Endothelial cell of umbilical vein (primary cell): ENCODE data around the gene MAPK6. TPM values are rescaled to one million over a fixed set of nuclear protein-coding genes. Genes with fewer than 3 reads are reported as not detected.
A peak's percentile ranks its signal among the peaks of the same experiment; 100 is the strongest.

Source experiments
- BruUV-seq: library from RNA; stranded (reverse); fragments of 400-500 nt; replicated peaks from 2 replicates; lab custom pipeline; 2021; lab: Mats Ljungman, UMichigan
- CTCF ChIA-PET: fragments of 300-600, 350-600 bp; sonication (Branson Sonifier 250); formaldehyde crosslinking; loops from one replicate; lab custom pipeline; 2021; ENCODE audit warnings: antibody characterized with exemption, inconsistent platforms; lab: Charles Lee
- POLR2A ChIA-PET: fragments of 300-600, 350-600 bp; sonication (Branson Sonifier 250); formaldehyde crosslinking; loops from one replicate; lab custom pipeline; 2021; ENCODE audit warnings: antibody characterized with exemption, inconsistent platforms; lab: Charles Lee
- DNase-seq: peaks from one replicate; pipeline ENCODE4 v3.0.0-alpha.2; 2011; ENCODE audit warnings: low read depth, low spot score
- FAIRE-seq: peaks from 2 replicates; lab custom pipeline; 2011; peaks lifted over from hg19 to GRCh38; lab: Jason Lieb, UNC
- H2AFZ ChIP-seq: 2 replicates; pipeline ENCODE4 v1.6.0; 2012; ENCODE audit warnings: low read depth, low read length, control low read depth, inconsistent platforms
- H3K27ac ChIP-seq: 2 replicates; pipeline ENCODE4 v1.5.1; 2011; ENCODE audit warnings: low read depth, mild to moderate bottlenecking, control low read depth, low read length, moderate library complexity; ENCODE audit not compliant: insufficient read depth
- H3K27me3 ChIP-seq, 2 experiments: 2 replicates each; pipeline versions ENCODE4 v1.6.0 to v1.6.1; 2011; ENCODE audit warnings: low read length in 2 of 2, mixed read lengths in 1 of 2; ENCODE audit not compliant: control insufficient read depth in 2 of 2, insufficient read depth in 2 of 2
- H3K36me3 ChIP-seq, 2 experiments: 2 replicates in 1 of 2; 3 replicates in 1 of 2; pipeline ENCODE4 v1.5.1; 2011; ENCODE audit warnings: low read length in 2 of 2, mild to moderate bottlenecking in 1 of 2, moderate library complexity in 1 of 2; ENCODE audit not compliant: control insufficient read depth in 2 of 2, insufficient read depth in 2 of 2; ENCODE audit errors: extremely low read depth in 1 of 2
- H3K4me1 ChIP-seq: 3 replicates; pipeline ENCODE4 v1.5.1; 2011; ENCODE audit warnings: mild to moderate bottlenecking, low read length; ENCODE audit not compliant: control insufficient read depth, insufficient read depth; ENCODE audit errors: extremely low read depth
- H3K4me2 ChIP-seq: 2 replicates; pipeline ENCODE4 v1.6.1; 2011; ENCODE audit warnings: low read length, control low read depth, mixed read lengths; ENCODE audit not compliant: insufficient read depth
- H3K4me3 ChIP-seq, 3 experiments: fragments of 200-600 bp in 1 of 3; sonication (generic), shearing (Covaris generic) in 1 of 3; replicated peaks in 1 of 3; 2 replicates each; pipeline ENCODE4 v1.5.1; 2011 to 2016; ENCODE audit warnings: control low read depth in 3 of 3, low read length in 3 of 3, mild to moderate bottlenecking in 2 of 3, inconsistent platforms in 1 of 3, low read depth in 1 of 3, moderate library complexity in 1 of 3; ENCODE audit not compliant: insufficient read depth in 1 of 3
- H3K79me2 ChIP-seq: 2 replicates; pipeline ENCODE4 v1.6.0; 2012; ENCODE audit warnings: low read length, inconsistent platforms; ENCODE audit not compliant: control insufficient read depth, insufficient read depth
- H3K9ac ChIP-seq: replicated peaks from 2 replicates; pipeline ENCODE3; 2011; ENCODE audit warnings: low read length, control low read depth; ENCODE audit not compliant: insufficient read depth; ENCODE audit errors: extremely low read depth
- H3K9me1 ChIP-seq: replicated peaks from 3 replicates; pipeline ENCODE4 v1.6.0; 2011; ENCODE audit warnings: mild to moderate bottlenecking, low read length; ENCODE audit not compliant: control insufficient read depth, insufficient read depth; ENCODE audit errors: extremely low read depth
- H3K9me3 ChIP-seq: replicated peaks from 2 replicates; pipeline ENCODE4 v1.5.1; 2012; ENCODE audit warnings: low read length, inconsistent platforms; ENCODE audit not compliant: control insufficient read depth, insufficient read depth
- H4K20me1 ChIP-seq: replicated peaks from 2 replicates; pipeline ENCODE3; 2011; ENCODE audit warnings: mild to moderate bottlenecking, low read length; ENCODE audit not compliant: control insufficient read depth, insufficient read depth; ENCODE audit errors: extremely low read depth
- EZH2 ChIP-seq: IDR thresholded peaks from 2 replicates; pipeline ENCODE4 v1.6.1; 2012; ENCODE audit warnings: borderline replicate concordance, low read depth, mild to moderate bottlenecking, moderate library complexity, low read length, inconsistent platforms; ENCODE audit not compliant: severe bottlenecking
- FOS ChIP-seq: IDR thresholded peaks from 2 replicates; pipeline ENCODE4 v1.6.1; 2011; ENCODE audit warnings: mild to moderate bottlenecking, low read length, moderate library complexity, borderline replicate concordance; ENCODE audit not compliant: insufficient read depth
- GATA2 ChIP-seq: IDR thresholded peaks from 2 replicates; pipeline ENCODE4 v1.7.0; 2011; ENCODE audit warnings: low read depth, mild to moderate bottlenecking, moderate library complexity, mixed read lengths, low read length; ENCODE audit not compliant: insufficient read length, insufficient read depth
- JUN ChIP-seq: IDR thresholded peaks from 2 replicates; pipeline ENCODE4 v1.6.1; 2011; ENCODE audit warnings: borderline replicate concordance, low read depth; ENCODE audit not compliant: insufficient read length, insufficient read depth
- MYC ChIP-seq: IDR thresholded peaks from one replicate; pipeline ENCODE4 v1.6.1; 2011; ENCODE audit warnings: mild to moderate bottlenecking, low read depth, low read length
- POLR2A ChIP-seq: IDR thresholded peaks from 2 replicates; pipeline ENCODE4 v1.6.1; 2012; ENCODE audit warnings: low read depth, mild to moderate bottlenecking, control low read depth, low read length
- POLR2AphosphoS5 ChIP-seq: IDR thresholded peaks from 2 replicates; pipeline ENCODE4 v1.6.1; 2012; ENCODE audit warnings: low read depth, mild to moderate bottlenecking, control low read depth, low read length, moderate library complexity; ENCODE audit not compliant: insufficient read depth
- dilution Hi-C: fragments of 300-500 bp; cut with MboI; formaldehyde crosslinking; loops from one replicate; pipeline ENCODE4 v1.15.0; 2019; ENCODE audit warnings: low sequenced_read_pairs; ENCODE audit not compliant: extremely low pct_ligation_motif_present
- intact Hi-C: fragments of 100-400 bp; cut with micrococcal nuclease; formaldehyde crosslinking; loops from one replicate; pipeline ENCODE4 v1.10.0; 2022
- polyA plus RNA-seq, 4 experiments: library from polyadenylated mRNA; depleted of rRNA in 3 of 4; stranded (reverse) in 3 of 4; unstranded in 1 of 4; fragments of >200 nt; gene quantifications; 2 replicates each; pipeline versions ENCODE4 v1.2.1 to v1.2.3, GENCODE V29; 2011 to 2012; ENCODE audit warnings: missing spikeins in 1 of 4
- total RNA-seq: library from RNA; stranded (reverse); gene quantifications from 2 replicates; pipeline ENCODE4 v1.2.3, GENCODE V29; 2021
- TF ChIP-seq, protein P1 (sequence below), 2 donors: IDR thresholded peaks; 1 replicate in 1 of 2; 2 replicates in 1 of 2; pipeline ENCODE4 v1.5.1; 2011; ENCODE audit warnings: low read length in 2 of 2, mild to moderate bottlenecking in 2 of 2, moderate library complexity in 2 of 2, control low read depth in 1 of 2, inconsistent platforms in 1 of 2, low read depth in 1 of 2; ENCODE audit not compliant: insufficient read depth in 1 of 2; ENCODE audit errors: extremely low read depth in 1 of 2
- TF ChIP-seq, protein P2 (sequence below): IDR thresholded peaks from 2 replicates; pipeline ENCODE4 v1.6.1; 2011; ENCODE audit not compliant: insufficient read depth, insufficient read length

MAPK6 gene
- total and polyA plus RNA-seq, 2 donors (not counting 3 experiments of a cell fraction or from before 2014, with no cell fraction given), result 10.9 to 37.4 TPM

DNA sequence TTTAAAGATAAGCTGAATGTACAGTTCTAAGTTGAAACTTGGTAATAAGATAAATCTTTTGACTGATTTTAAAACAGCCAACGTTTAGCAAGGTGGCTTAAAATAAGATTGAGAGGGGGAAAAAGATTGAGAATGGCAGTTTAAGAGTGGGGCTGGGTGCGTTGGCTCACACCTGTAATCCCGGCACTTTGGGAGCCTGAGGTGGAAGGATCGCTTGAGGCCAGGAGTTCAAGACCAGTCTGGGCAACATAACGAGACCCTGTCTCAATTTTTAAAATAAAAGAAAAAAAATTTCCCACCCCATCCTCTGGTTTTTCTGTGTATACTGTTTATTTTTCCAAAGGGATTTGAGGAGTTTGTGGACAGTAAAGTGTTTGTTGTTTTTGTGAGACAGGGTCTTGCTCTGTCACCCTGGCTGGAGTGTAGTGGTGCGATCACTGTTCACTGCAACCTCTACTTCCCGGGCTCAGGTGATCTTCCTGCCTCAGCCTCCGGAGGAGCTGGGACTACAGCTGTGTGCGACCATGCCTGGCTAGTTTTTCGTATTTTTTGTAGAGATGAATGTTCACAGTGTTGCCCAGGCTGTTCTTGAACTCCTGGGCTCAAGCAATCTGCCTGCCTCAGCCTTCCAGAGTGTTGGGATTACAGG is 3.0 kb downstream of the MAPK6 start:
- Histone ChIP-seq H3K4me2 (peak overlapping the region; percentile 100), H3K9me1 (no peaks in the 10 kb centered on the region), H3K9me3 (no peaks in the 10 kb centered on the region), H3K36me3 (no peaks in the 10 kb centered on the region), H2AFZ (no peak overlapping the region), H3K79me2 (peaks cover 70% of the 10 kb centered on the region), H3K9ac (no peak overlapping the region), H3K27ac (no peak overlapping the region), H3K27me3 (no peaks in the 10 kb centered on the region), H3K4me1 (peaks cover 25% of the 10 kb centered on the region), H3K4me3 (no peak overlapping the region), H4K20me1 (no peaks in the 10 kb centered on the region)
- FAIRE-seq (no peak), DNase-seq (no peak)
- ChIA-PET CTCF (interaction anchor here (0.7 to 3.1 kb wide), 4 partner anchors 19 to 245 kb away, joined by 3 to 20 read pairs (median 4); no protein-coding TSS in a partner anchor), POLR2A (interaction anchor here (0.9 kb wide), 1 partner anchor 26 kb away, joined by 3 read pairs; no protein-coding TSS in a partner anchor)
- dilution Hi-C loops (no loop called here), intact Hi-C loops (loop anchor here (2.0 kb wide), 2 partner anchors 57 to 119 kb away; no protein-coding TSS in a partner anchor)
- no TSS peak for BruUV-seq
- TF ChIP-seq, protein P1, sequence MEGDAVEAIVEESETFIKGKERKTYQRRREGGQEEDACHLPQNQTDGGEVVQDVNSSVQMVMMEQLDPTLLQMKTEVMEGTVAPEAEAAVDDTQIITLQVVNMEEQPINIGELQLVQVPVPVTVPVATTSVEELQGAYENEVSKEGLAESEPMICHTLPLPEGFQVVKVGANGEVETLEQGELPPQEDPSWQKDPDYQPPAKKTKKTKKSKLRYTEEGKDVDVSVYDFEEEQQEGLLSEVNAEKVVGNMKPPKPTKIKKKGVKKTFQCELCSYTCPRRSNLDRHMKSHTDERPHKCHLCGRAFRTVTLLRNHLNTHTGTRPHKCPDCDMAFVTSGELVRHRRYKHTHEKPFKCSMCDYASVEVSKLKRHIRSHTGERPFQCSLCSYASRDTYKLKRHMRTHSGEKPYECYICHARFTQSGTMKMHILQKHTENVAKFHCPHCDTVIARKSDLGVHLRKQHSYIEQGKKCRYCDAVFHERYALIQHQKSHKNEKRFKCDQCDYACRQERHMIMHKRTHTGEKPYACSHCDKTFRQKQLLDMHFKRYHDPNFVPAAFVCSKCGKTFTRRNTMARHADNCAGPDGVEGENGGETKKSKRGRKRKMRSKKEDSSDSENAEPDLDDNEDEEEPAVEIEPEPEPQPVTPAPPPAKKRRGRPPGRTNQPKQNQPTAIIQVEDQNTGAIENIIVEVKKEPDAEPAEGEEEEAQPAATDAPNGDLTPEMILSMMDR (IDR thresholded peaks at IDR 0.05; ENCODE audit: extremely low read depth in 1 of 2, insufficient read depth in 1 of 2, low read depth in 1 of 2, low read length in 2 of 2), result no peak
- TF ChIP-seq EZH2, result no peak
- no peak for TF ChIP-seq GATA2
- TF ChIP-seq MYC, result no peak
- TF ChIP-seq, protein P2, sequence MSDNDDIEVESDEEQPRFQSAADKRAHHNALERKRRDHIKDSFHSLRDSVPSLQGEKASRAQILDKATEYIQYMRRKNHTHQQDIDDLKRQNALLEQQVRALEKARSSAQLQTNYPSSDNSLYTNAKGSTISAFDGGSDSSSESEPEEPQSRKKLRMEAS, result no peak
- no peak for TF ChIP-seq FOS
- TF ChIP-seq JUN, result no peak
- TF ChIP-seq POLR2A, result no peak
- TF ChIP-seq POLR2AphosphoS5, result no peak
